Fibroblast of villous mesenchyme (primary cell): ENCODE measurements around the gene WSB1. TPM values are rescaled to one million over a fixed set of nuclear protein-coding genes. Genes with fewer than 3 reads are reported as not detected.

Source experiments
- DNase-seq: peaks from one replicate; pipeline ENCODE4 v3.0.0-alpha.2; 2010; ENCODE audit warnings: low read depth
- H3K4me3 ChIP-seq: 2 replicates; pipeline ENCODE4 v1.5.1; 2011; ENCODE audit warnings: low read depth, mild to moderate bottlenecking, low read length
- CTCF ChIP-seq: IDR thresholded peaks from 2 replicates; pipeline ENCODE4 v1.5.1; 2012; ENCODE audit warnings: low read depth, mild to moderate bottlenecking, low read length; ENCODE audit not compliant: insufficient read depth
- total RNA-seq: library from RNA; depleted of rRNA; stranded (reverse); fragments of >200 nt; gene quantifications from 2 replicates; pipeline ENCODE4 v1.2.3, GENCODE V29; 2012

Gene WSB1
- total RNA-seq, 1 donor, result 135 TPM

- no peak for DNase-seq
- no peak overlapping the region for H3K4me3 ChIP-seq
Measured at GRCh38 chr17:27354491-27355081, 60.7 kb downstream of the WSB1 start.

GRCh38 chr17:27355419-27355818 lies 61.5 kb downstream of the WSB1 start:
- TF ChIP-seq CTCF, result no peak
- no peak overlapping the region for H3K4me3 ChIP-seq
- no peak for DNase-seq

More at GRCh38 chr17:27354491-27355081, 60.7 kb downstream of the WSB1 start:
- no peak for TF ChIP-seq CTCF

GRCh38 chr17:27356091-27356705 lies 62.3 kb downstream of the WSB1 start:
- H3K4me3 ChIP-seq, result no peak overlapping the region
- no peak for TF ChIP-seq CTCF
- no peak for DNase-seq

GRCh38 chr17:27357236-27357635 lies 63.3 kb downstream of the WSB1 start:
- no peak for DNase-seq
- TF ChIP-seq CTCF, result no peak
- no peak overlapping the region for H3K4me3 ChIP-seq

- H3K4me3 ChIP-seq, result no peak overlapping the region
- no peak for TF ChIP-seq CTCF
- DNase-seq, result no peak
Measured at GRCh38 chr17:27360507-27360906, 66.6 kb downstream of the WSB1 start.

- H3K4me3 ChIP-seq, result no peak overlapping the region
- TF ChIP-seq CTCF, result no peak
- DNase-seq, result no peak
Measured at GRCh38 chr17:27361695-27362094, 67.8 kb downstream of the WSB1 start.

GRCh38 chr17:27362503-27362902 lies 68.6 kb downstream of the WSB1 start:
- DNase-seq, result no peak
- H3K4me3 ChIP-seq, result no peak overlapping the region
- no peak for TF ChIP-seq CTCF
